Measurements from ENCODE around the gene RHOF.

DNA sequence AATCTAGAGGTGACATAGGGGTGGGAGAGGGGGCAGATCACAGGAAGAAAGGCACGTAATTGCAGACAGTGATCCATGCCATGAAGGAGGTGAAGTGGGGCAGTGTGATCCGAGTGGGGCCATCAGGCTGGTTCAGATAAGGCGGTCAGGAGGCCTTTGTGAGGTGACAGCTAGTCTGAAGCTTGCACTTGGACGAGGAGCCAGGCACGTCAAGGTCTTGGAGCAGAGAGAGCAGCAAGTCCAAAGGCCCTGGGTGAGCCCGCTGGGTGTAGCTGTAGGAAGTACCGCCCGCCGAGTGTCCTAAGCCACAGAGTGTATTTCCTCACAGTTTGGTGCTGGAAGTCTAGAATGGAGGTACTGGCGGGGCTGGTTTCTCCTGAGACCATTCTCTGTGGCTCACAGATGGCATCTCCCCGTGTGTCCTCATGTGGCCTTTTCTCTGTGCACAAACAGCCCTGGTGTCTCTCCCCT lies 23.6 kb downstream of the RHOF start:
- peak; percentile 38; the same call in 1 of the 2 replicates for TF ChIP-seq CTCF (CRISPR knock-in tag; IDR thresholded peaks at IDR 0.05)
- no peak for TF ChIP-seq PRDM10 (CRISPR knock-in tag; IDR thresholded peaks at IDR 0.05; ENCODE audit: low read depth)
- no peak for TF ChIP-seq KAT8 (CRISPR knock-in tag; IDR thresholded peaks at IDR 0.05)
- TF ChIP-seq MYC (CRISPR knock-in tag; IDR thresholded peaks at IDR 0.05; ENCODE audit: borderline replicate concordance): no peak
- TF ChIP-seq HCFC1 (IDR thresholded peaks at IDR 0.05; ENCODE audit: low read depth, low read length): no peak
- TF ChIP-seq POLR2AphosphoS5 (IDR thresholded peaks at IDR 0.05; ENCODE audit: low read depth, low read length): peak; percentile 44; the same call in 1 of the 2 replicates
- TF ChIP-seq ZNF276 (CRISPR knock-in tag; IDR thresholded peaks at IDR 0.05; ENCODE audit: low read depth): no peak
- TF ChIP-seq, protein P1, sequence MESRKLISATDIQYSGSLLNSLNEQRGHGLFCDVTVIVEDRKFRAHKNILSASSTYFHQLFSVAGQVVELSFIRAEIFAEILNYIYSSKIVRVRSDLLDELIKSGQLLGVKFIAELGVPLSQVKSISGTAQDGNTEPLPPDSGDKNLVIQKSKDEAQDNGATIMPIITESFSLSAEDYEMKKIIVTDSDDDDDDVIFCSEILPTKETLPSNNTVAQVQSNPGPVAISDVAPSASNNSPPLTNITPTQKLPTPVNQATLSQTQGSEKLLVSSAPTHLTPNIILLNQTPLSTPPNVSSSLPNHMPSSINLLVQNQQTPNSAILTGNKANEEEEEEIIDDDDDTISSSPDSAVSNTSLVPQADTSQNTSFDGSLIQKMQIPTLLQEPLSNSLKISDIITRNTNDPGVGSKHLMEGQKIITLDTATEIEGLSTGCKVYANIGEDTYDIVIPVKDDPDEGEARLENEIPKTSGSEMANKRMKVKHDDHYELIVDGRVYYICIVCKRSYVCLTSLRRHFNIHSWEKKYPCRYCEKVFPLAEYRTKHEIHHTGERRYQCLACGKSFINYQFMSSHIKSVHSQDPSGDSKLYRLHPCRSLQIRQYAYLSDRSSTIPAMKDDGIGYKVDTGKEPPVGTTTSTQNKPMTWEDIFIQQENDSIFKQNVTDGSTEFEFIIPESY (CRISPR knock-in tag; IDR thresholded peaks at IDR 0.05): no peak
- TF ChIP-seq EED (CRISPR knock-in tag; IDR thresholded peaks at IDR 0.05): no peak

Data from HepG2 (cell line).